ENCODE results near the gene GRIA3.
"Not testable (repeated sequence)": the region's sequence is repeated elsewhere in the genome, so short reads cannot be mapped to it uniquely, and the experiment has no call there.

Gene GRIA3

GRCh38 chrX:123271902-123272301 is 87.8 kb downstream of the GRIA3 start:
- in situ Hi-C loops (cut with HindIII; ENCODE audit: low sequenced_read_pairs) = no loop called here
- no peak overlapping the region for H3K4me3 ChIP-seq (ENCODE audit: low read depth, low read length)
- no peak for DNase-seq (ENCODE audit: low read depth)
- TF ChIP-seq, protein P1, sequence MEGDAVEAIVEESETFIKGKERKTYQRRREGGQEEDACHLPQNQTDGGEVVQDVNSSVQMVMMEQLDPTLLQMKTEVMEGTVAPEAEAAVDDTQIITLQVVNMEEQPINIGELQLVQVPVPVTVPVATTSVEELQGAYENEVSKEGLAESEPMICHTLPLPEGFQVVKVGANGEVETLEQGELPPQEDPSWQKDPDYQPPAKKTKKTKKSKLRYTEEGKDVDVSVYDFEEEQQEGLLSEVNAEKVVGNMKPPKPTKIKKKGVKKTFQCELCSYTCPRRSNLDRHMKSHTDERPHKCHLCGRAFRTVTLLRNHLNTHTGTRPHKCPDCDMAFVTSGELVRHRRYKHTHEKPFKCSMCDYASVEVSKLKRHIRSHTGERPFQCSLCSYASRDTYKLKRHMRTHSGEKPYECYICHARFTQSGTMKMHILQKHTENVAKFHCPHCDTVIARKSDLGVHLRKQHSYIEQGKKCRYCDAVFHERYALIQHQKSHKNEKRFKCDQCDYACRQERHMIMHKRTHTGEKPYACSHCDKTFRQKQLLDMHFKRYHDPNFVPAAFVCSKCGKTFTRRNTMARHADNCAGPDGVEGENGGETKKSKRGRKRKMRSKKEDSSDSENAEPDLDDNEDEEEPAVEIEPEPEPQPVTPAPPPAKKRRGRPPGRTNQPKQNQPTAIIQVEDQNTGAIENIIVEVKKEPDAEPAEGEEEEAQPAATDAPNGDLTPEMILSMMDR (IDR thresholded peaks at IDR 0.05; ENCODE audit: low read depth, low read length, missing control alignments) = no peak

- TF ChIP-seq, protein P1 (IDR thresholded peaks at IDR 0.05; ENCODE audit: low read depth, low read length, missing control alignments) = no peak
- in situ Hi-C loops (cut with HindIII; ENCODE audit: low sequenced_read_pairs) = no loop called here
- DNase-seq (ENCODE audit: low read depth) = no peak
- no peak overlapping the region for H3K4me3 ChIP-seq (ENCODE audit: low read depth, low read length)
These were observed 88.6 kb downstream of the GRIA3 start for GRCh38 chrX:123272630-123273029.

DNA sequence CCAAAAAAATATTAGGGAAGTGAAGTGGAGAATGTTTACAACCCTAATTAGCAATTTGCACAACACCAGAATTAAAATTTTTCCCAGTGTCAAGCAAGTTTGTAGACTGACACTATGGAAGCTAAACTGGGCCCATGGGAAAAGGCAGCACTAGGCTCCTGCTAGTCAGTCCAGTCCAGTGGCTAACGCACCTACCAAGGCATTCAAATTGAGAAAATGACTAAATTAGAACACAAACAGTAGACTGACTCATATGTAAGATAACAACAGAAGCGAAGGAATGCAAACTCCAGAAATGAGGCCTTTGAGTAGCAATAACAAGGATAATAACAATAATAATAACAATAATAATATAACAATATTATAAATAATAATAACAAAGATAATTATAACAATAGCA is 90.7 kb downstream of the GRIA3 start:
- TF ChIP-seq, protein P1 (IDR thresholded peaks at IDR 0.05; ENCODE audit: low read depth, low read length, missing control alignments) = no peak
- in situ Hi-C loops (cut with HindIII; ENCODE audit: low sequenced_read_pairs) = no loop called here
- DNase-seq (ENCODE audit: low read depth) = no peak
- H3K4me3 ChIP-seq (ENCODE audit: low read depth, low read length) = no peak overlapping the region

- no peak overlapping the region for H3K4me3 ChIP-seq (ENCODE audit: low read depth, low read length)
- TF ChIP-seq, protein P1 (IDR thresholded peaks at IDR 0.05; ENCODE audit: low read depth, low read length, missing control alignments) = no peak
- in situ Hi-C loops (cut with HindIII; ENCODE audit: low sequenced_read_pairs) = no loop called here
- DNase-seq (ENCODE audit: low read depth) = no peak
These were observed 93.3 kb downstream of the GRIA3 start for GRCh38 chrX:123277347-123277746.

DNA sequence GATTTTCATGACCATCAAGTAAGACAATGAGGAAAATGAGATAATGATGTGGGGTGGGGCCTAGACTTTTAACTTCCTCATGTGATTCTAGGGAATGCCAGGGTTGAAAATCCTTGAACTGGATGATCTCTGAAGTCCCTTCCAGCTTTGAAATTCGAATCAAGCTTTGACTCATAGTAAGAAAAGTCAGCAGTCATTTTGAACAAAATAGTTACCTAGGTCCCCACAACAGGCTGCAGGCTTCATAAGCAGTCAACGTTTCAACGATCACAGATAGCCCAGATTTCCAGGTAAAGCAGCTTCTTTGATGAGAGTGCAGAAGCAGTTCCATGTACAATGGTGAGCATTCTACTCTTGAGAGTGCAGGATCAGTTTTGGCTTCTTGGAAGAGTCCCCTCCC is 93.7 kb downstream of the GRIA3 start:
- no peak for DNase-seq (ENCODE audit: low read depth)
- in situ Hi-C loops (cut with HindIII; ENCODE audit: low sequenced_read_pairs) = no loop called here
- H3K4me3 ChIP-seq (ENCODE audit: low read depth, low read length) = no peak overlapping the region
- TF ChIP-seq, protein P1 (IDR thresholded peaks at IDR 0.05; ENCODE audit: low read depth, low read length, missing control alignments) = no peak

DNA sequence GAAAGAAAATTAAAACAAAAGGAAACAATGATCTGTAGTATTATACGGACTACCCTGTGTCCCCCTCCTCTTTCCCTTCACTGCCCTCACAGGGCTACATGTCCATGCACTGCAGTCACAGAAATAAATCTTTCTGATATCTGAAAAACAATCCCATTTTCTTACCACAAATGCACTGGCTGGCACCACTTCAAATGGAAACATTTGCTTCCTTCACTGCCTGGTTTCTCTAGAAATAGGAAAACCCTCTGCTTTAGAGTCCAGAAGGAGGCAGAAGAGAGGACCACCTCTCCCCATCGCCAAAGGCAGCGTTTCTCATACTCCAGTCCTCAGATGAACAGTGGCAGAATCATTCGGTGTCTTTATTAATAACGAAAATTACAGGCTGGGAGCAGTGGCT is 98.2 kb downstream of the GRIA3 start:
- DNase-seq (ENCODE audit: low read depth) = no peak
- TF ChIP-seq, protein P1 (IDR thresholded peaks at IDR 0.05; ENCODE audit: low read depth, low read length, missing control alignments) = no peak
- in situ Hi-C loops (cut with HindIII; ENCODE audit: low sequenced_read_pairs) = no loop called here
- H3K4me3 ChIP-seq (ENCODE audit: low read depth, low read length) = no peak overlapping the region

- in situ Hi-C loops (cut with HindIII; ENCODE audit: low sequenced_read_pairs) = not testable (repeated sequence)
These were observed 99.3 kb downstream of the GRIA3 start for GRCh38 chrX:123283407-123283806.

More at GRCh38 chrX:123283407-123283806, 99.3 kb downstream of the GRIA3 start:
- not testable (repeated sequence) for H3K4me3 ChIP-seq (ENCODE audit: low read depth, low read length); DNase-seq (ENCODE audit: low read depth)
